HG03097 (cell line): ENCODE data around the gene UTF1.
"Not testable (repeated sequence)": the region's sequence is repeated elsewhere in the genome, so short reads cannot be mapped to it uniquely, and the experiment has no call there.

Source experiments
- ATAC-seq: cut with Tn5 transposase; IDR thresholded peaks from one replicate; pipeline ENCODE4 v1.9.1; 2021; ENCODE audit not compliant: unreplicated experiment, low FRiP score

Gene UTF1

GRCh38 chr10:133224756-133225372, 5.2 kb upstream of the UTF1 start:
- no peak for ATAC-seq

GRCh38 chr10:133225707-133226191, 4.3 kb upstream of the UTF1 start:
- ATAC-seq: no peak

- ATAC-seq: no peak
These were observed 3.7 kb upstream of the UTF1 start for GRCh38 chr10:133226251-133226808.

GRCh38 chr10:133227256-133227655, 2.8 kb upstream of the UTF1 start:
- ATAC-seq: no peak

- ATAC-seq: no peak
These were observed 563 bp upstream of the UTF1 start for GRCh38 chr10:133229265-133230043.

- ATAC-seq: no peak
These were observed 574 bp downstream of the UTF1 start for GRCh38 chr10:133230387-133231195.

- no peak for ATAC-seq
These were observed 1.4 kb downstream of the UTF1 start for GRCh38 chr10:133231244-133231945.

GRCh38 chr10:133231946-133232574, 2.0 kb downstream of the UTF1 start:
- no peak for ATAC-seq

- ATAC-seq: not testable (repeated sequence)
These were observed 4.8 kb downstream of the UTF1 start for GRCh38 chr10:133234796-133235195.

GRCh38 chr10:133235265-133235855, 5.3 kb downstream of the UTF1 start:
- no peak for ATAC-seq

- ATAC-seq: no peak
These were observed 5.9 kb downstream of the UTF1 start for GRCh38 chr10:133235932-133236331.

- no peak for ATAC-seq
These were observed 6.6 kb downstream of the UTF1 start for GRCh38 chr10:133236401-133237240.

- ATAC-seq: no peak
These were observed 7.2 kb downstream of the UTF1 start for GRCh38 chr10:133237241-133237587.

GRCh38 chr10:133237588-133238465, 7.8 kb downstream of the UTF1 start, which contains the start of gene VENTX:
Gene VENTX, plus strand, starts transcription at chr10:133237855. Its CDS starts 60 bp downstream, at chr10:133237915.
- no peak for ATAC-seq

- ATAC-seq: no peak
These were observed 8.4 kb downstream of the UTF1 start for GRCh38 chr10:133238466-133238804.

GRCh38 chr10:133239990-133240389, 10.0 kb downstream of the UTF1 start:
- no peak for ATAC-seq

GRCh38 chr10:133241501-133242205, 11.6 kb downstream of the UTF1 start:
- no peak for ATAC-seq
